ENCODE data around the gene FOXN3. TPM values are rescaled to one million over a fixed set of nuclear protein-coding genes. Genes with fewer than 3 reads are reported as not detected.

FOXN3 gene
- total RNA-seq, 1 donor from 2014 or later = 74.7 TPM

DNA sequence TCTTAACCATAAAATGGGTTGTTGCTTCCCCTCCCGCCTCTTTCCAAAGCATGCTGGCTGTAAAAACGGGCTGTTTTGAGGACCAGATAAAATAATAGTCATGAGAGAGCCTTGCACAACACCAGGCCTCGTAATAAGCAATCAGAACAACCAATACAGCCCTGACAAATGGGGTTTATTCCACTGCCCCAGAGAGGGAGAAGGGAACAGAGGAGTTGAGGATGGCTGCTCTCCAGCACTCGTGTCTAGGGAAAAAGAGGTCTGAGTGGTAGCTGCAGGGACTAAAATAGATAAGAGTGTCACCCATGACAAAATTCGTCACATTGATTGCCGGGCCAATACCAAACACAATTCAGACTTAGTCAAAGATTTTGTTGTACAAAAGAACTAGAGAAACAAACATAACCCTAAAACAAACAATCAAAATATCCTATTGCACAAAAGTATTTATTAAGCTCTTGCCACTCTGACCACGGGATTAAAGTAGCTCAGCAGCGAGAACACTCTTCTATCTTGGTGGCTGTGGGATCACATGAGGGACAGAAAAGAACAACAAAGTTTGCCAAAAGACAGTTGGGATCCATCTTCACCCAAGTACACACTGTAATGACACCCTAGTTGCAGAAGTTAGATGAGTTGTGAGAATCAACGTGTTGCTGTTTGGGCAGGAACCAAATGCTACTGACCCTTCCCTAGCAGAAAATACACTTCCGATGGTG lies 188.0 kb downstream of the FOXN3 start:
- no peak for DNase-seq

GRCh38 chr14:89227496-89227836 lies 189.6 kb downstream of the FOXN3 start:
- no peak for DNase-seq

DNA sequence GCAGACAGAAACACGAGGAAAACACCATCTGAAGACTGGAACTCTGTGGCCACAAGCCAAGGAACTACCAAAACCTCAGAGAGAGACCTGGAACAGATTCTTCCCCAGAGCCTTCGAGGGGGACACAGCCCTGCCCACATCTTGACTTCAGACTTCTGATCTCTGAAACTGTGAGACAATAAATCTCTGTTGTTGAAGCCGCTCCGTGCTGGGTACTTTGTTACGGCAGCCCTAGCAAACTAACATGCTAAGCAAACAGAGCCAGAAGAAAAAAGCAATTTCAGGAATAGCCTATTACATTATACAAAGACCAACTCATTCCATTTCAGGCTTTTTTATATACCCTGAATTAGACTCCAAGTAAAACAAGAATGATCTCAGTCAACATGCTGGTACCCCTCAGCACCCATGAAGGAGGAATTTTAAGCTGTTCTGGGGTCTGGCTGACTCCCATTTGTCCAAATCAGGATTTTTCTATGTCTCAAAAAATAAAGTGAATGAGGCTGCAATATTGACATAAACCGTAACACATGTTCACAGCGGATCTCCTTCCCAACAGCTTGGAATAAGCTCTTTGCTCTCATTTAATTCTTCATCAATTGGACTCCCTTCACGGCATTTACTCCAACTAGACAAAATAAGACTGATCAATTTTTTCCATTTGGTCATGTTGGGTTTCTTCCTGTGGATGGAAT lies 190.1 kb downstream of the FOXN3 start:
- peak; percentile 67 for DNase-seq

DNA sequence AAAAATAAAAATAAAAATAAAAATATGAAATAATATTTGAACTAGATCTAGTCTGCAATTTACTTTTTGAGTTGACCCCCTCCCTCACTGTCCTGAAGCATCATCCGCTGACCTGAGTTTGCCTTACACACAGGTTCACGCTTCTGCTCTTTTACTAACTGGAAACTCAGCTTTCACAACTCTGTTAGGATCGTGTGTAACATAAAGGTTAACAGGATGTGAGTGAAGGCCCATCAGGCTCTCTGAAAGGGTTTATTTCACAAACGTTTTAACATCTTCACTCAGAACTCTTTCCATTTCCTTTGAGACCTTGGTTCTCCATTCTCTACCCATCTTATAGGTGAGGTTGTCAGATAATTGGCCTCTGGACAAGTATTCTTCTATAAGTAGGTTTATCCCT lies 191.4 kb downstream of the FOXN3 start:
- DNase-seq = no peak

- DNase-seq = peak; percentile 89
Observed at GRCh38 chr14:89221109-89221810, 195.8 kb downstream of the FOXN3 start.

DNA sequence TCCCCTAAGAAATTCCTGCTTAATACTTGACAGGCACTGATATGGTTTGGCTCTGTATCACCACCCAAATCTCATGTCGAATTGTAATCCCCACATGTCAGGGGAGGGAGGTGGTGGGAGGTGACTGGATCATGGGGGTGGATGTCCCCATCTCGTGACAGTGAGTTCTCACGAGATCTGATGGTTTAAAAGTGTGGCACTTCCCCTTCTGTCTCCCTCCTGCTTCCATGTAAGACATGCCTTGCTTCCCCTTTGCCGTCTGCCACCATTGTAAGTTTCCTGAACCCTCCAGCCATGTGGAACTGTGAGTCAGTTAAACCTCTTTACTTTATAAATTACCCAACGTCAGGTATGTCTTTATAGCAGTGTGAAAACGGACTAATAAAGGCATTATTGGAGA lies 198.0 kb downstream of the FOXN3 start:
- DNase-seq = no peak

DNA sequence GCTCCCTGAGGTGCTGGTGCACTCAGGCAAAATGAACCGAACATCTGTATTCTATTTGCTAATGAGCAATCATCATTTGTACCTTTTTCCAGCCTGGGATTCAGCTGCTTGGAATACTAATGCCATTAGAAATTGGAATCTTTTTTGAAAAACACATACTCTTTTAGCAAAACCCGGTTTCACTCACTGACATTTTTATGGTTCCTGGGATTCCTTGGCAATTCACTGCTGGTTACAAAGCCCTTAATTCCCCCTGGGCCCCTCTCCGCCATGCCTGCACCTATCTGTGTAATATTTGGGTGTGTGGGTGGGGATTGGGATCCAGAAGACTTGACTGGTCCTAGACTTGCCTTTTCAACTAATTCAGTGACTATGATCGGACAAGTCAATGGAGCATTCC lies 199.1 kb downstream of the FOXN3 start:
- DNase-seq = no peak

- peak; percentile 88 for DNase-seq
Observed at GRCh38 chr14:89215531-89215930, 201.5 kb downstream of the FOXN3 start.

GRCh38 chr14:89215114-89215513 lies 201.9 kb downstream of the FOXN3 start:
- no peak for DNase-seq

GRCh38 chr14:89214221-89214965 lies 202.6 kb downstream of the FOXN3 start:
- peak; percentile 70 for DNase-seq

GRCh38 chr14:89212386-89213235 lies 204.4 kb downstream of the FOXN3 start:
- no peak for DNase-seq

GRCh38 chr14:89209558-89209957 lies 207.5 kb downstream of the FOXN3 start:
- DNase-seq = no peak

- DNase-seq = no peak
Observed at GRCh38 chr14:89207925-89208328, 209.1 kb downstream of the FOXN3 start.

DNA sequence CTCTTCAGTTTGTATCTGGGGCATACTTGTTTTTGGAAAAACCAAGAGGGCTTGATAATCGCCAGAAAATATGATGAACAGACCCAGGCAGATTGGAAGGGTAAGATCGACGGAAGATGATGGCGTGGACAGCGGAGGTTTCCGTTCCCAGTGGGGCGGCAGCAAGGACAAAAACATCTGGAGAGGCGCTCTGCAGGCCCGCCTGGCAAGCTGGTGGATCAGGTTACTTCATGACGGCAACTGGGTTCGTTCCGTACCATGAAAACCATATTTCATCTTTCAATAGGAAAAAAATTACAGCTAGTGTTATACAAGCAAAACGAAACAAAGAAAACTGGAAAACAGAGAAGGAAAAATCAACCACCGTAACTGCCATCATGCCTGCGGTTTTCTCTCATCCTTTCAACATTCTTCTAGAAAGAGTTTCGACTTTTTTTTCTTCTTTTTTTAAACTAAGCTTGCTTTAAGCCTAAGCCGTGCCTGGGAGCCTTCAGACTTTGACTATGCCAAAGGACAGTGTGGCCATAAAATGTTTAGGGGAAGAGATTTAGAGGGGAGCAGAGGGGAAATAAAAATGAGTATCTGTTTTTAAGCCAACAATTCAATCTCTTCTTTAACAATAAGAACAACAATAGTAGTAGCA lies 210.5 kb downstream of the FOXN3 start:
- peak; percentile 88 for DNase-seq

DNA sequence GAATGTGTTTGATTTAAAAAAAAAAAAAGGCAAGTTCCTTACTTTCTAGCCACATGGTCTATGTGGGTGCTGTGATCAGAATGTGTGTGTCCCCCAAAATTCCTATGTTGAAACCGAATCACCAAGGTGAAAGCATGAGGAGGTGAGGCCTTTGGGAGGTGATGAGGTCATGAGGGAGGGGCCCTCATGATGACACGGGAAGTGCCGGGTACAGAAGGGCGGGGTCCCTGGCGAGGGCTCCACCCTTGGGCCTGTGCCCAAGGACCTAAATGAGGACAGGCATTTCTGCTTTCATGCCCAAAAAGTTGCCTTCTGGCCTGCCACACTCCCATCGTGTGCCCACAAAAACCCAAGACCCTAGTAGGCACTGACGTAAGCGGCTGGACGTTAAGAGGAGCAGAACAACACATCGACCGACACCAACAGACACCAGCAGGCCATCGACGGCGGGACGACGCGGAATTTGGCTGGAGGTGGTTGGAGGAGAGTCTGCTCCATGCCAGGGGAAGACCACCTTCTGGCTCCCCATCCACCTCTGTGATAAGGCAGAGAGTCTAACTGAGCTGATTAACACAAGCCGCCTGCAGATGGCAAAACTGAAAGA lies 211.8 kb downstream of the FOXN3 start:
- no peak for DNase-seq

DNA sequence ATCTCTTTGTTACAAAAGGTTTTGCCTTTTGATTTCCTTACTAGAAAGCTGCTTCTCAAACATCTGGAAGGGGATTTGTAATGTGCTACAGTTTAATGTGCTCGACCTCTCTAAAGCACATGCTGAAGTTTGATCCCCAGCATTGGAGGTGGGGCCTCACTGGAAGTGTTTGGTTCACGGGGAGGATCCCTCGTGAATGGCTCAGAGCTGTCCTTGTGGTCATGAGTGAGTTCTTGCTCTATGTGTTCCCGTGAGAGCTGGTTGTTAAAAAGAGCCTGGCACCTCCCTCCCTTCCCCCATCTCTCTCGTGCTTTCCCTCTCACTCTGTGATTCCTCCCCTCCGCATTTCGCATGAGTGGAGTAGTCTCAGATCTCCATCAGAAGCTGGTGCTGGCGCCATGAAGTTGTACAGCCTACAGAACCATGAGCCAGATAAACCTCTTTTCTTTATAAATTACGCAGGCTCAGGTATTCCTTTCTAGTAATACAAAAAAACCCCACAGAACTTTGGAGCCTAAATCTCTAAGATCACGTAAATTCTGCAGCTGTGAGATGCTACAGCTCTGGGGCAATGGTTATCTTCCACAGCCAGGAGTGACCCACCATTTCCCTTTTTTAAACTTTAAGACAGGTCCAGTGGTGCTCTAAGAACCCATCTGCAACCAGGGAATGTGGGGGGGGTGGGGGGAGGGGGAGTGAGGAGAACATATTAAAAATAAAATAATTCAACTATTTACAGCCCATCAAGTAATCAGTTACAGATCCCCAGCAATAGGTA lies 214.4 kb downstream of the FOXN3 start:
- peak; percentile 44 for DNase-seq

- peak; percentile 46 for DNase-seq
Observed at GRCh38 chr14:89201645-89202044, 215.4 kb downstream of the FOXN3 start.

- peak; percentile 28 for DNase-seq
Observed at GRCh38 chr14:89199357-89199756, 217.7 kb downstream of the FOXN3 start.

- peak; percentile 78 for DNase-seq
Observed at GRCh38 chr14:89198544-89199329, 218.3 kb downstream of the FOXN3 start.

Measured in tongue (tissue), 2 donors.